ENCODE results near the gene MAP3K8.

DNA sequence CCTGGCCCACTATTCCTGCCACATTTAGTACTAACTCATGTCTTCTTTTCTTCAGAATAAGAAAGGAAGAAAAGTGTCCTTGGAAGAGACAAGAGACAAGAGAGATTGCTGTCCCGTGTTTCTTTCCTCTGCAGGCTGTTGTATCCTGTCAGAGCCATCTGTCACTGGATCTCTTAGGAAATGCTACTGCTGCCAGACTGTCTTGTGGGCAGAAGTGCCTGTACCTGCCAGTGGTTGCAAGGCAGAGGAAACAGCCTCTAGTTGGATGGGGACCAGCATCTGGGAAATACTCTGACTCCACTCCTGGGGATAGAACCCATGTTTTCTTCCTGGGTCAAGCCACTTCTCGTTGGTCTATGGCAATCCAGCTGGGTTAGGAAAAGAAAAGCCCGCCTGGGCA lies 16.7 kb upstream of the MAP3K8 start:
- TF ChIP-seq, protein P1, sequence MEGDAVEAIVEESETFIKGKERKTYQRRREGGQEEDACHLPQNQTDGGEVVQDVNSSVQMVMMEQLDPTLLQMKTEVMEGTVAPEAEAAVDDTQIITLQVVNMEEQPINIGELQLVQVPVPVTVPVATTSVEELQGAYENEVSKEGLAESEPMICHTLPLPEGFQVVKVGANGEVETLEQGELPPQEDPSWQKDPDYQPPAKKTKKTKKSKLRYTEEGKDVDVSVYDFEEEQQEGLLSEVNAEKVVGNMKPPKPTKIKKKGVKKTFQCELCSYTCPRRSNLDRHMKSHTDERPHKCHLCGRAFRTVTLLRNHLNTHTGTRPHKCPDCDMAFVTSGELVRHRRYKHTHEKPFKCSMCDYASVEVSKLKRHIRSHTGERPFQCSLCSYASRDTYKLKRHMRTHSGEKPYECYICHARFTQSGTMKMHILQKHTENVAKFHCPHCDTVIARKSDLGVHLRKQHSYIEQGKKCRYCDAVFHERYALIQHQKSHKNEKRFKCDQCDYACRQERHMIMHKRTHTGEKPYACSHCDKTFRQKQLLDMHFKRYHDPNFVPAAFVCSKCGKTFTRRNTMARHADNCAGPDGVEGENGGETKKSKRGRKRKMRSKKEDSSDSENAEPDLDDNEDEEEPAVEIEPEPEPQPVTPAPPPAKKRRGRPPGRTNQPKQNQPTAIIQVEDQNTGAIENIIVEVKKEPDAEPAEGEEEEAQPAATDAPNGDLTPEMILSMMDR (IDR thresholded peaks at IDR 0.05): no peak
- TF ChIP-seq EZH2 (IDR thresholded peaks at IDR 0.05; ENCODE audit: borderline replicate concordance, insufficient read depth, low read depth, low read length, poor library complexity, severe bottlenecking): no peak

Data from B cell (primary cell).